CD4-positive, alpha-beta T cell treated with Interleukin-4 for 1 hour (primary cell): Measurements from ENCODE around the gene FOXK2.

Experiments used
- DNase-seq, 2 donors: peaks; one replicate each; pipeline ENCODE4 v3.0.0-alpha.2; 2020 to 2022

Gene FOXK2

DNA sequence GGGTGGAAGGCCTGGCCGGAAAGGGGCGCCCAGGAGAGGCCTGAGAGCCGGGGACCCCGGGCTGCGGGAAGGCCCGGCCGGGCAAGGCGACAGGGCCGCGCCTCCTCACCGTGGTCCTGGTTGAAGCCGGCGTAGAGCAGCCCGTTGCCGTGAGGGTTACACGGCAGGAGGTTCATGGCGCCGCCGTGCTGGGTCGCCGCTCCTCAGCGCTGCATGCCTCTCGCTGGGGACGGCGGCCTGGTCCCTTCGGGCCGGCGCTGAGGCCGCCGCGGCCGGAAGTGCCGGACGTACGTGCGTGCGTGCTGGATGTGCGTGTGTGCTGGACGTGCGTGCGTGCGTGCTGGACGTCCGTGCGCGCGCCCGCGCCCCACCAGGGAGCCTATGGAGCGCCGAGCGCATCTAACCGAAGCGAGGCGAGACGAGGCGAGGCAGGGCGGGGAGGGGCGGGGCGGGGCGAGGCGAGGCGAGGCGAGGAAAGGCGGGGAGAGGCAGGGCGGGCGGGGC, 128.7 kb downstream of the FOXK2 start, which contains the start of gene WDR45B:
TSS of gene WDR45B (minus strand) at position 280 of the 504 bp plus-strand sequence. CDS start at position 176, 104 bp downstream.
- peak; percentile 89 to 93 for DNase-seq

DNA sequence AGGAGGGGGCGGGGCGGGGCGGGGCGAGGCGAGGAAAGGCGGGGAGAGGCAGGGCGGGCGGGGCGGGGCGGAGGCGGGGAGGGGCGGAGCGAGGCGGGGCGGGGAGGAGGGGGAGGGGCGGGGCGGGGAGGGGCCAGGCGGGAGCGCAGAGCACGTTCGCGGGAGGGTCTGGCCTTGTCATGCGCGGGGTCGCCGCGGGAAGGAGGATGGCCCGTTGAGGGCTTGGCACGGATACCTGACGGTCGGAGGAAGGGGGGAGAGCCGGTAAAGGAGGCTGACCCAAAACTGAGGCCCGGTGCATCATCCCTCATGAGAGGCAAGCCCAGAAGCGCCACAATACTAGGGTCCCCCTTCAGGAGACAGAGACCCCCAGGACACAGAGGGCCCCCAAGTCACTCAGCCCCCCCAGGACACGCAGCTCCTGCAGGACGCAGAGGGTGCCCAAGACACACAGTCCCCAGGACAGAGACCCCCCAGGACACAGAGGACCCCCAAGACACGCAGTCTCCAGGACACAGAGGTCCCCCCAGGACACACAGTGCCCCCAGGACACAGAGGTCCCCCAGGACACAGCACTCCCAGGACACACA, 129.3 kb downstream of the FOXK2 start:
- no peak for DNase-seq

DNA sequence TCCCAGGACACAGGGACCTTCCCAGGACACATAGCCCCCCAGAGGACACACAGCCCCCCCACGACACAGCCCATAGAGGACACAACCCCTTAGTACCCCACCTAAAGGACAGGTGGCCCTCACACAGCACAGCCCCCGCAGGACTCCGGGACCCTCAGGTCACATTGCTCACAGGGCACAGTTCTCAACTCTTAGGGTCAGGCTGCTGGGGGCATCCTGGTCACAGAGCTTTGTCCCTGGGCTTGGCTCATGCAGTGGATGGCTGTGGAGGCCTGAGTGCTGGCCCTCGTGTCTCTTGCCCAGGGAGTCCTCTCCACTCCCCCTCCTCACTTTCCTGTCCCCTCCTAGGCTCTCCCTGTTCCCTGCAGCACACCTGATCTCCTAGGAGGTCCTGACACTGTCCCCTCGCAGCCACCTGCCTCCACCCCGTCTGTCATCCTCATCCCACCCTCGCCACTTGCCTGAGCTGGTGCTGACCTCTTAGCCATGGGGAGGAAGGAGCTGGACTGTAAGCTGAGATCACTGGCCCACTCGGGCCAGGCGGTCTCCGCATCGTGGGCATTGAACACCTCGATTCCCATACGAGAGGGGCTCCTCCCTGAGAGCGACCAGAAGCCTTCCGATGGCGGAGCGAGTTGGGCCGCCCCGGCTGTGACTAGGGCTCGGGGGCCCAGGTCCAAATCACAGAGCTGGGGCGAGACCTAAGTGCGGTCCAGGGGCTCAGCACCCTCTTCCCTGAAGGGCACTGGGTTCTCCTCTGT, 130.1 kb downstream of the FOXK2 start:
- no peak for DNase-seq

DNA sequence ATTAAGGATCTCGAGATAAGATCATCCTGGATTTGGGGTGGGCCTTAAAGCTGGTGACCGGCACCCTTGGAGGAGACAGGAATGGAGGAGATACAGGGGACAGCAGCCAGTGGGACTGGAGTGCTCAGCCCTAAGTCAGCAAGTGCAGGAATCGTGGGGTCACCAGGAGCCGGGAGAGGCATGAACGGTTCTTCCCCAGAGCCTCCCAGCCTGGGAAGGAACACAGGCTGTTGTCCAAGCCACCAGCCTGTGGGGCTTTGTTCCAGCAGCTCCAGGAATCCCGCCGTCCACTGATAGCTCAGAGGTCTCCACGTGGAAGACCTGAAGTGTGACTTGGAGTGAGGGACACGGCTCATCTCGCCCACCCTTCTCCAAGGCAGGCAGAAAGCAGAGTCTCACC, 131.2 kb downstream of the FOXK2 start:
- DNase-seq: no peak

GRCh38 chr17:82653651-82654528, 134.4 kb downstream of the FOXK2 start:
- DNase-seq: no peak
